HS-27A (cell line): Measurements from ENCODE around the gene CHIC2.
"Not testable (repeated sequence)": the region's sequence is repeated elsewhere in the genome, so short reads cannot be mapped to it uniquely, and the experiment has no call there.

Source experiments
- DNase-seq: peaks from one replicate; pipeline ENCODE4 v3.0.0-alpha.2; 2012; ENCODE audit warnings: low read depth, missing footprints

CHIC2 gene

GRCh38 chr4:54061067-54061466 is 3.3 kb downstream of the CHIC2 start:
- DNase-seq: no peak

DNA sequence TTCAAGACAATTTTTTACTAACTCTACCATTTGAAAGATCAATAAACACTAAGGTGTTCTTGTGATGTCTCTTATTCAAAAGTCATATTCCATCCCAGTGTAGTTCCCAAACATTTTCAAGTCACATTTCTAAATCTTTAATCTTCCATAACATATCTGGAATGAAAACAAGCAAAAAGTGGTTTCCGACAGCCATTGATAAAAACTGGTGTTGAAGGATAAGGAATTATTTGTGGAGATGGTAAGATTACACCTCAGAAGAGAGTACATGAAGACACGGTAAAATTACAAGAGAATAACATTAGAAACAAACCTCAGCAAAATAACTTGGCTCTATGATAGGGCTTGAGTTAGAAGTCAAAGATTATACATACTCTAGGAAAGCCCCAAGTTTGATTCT is 4.3 kb downstream of the CHIC2 start:
- DNase-seq: no peak

DNA sequence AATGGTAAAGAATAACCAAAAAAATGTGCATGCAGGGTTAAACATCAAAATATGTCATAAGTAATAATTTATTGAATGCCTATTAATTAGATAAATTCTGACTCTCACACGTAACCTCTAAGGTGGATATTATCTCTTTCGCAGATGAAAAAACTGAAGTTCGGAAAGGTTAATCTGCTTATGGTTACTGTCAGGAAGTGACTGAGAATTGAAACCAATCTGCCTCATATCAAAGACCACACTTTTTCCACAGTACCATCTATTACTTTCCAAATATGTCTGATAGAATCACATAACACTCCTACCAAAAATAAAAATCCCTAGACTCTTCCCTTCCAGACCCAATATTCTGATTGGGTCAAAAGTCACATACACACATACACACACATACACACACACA is 6.2 kb downstream of the CHIC2 start:
- DNase-seq: no peak

GRCh38 chr4:54056360-54056759 is 8.0 kb downstream of the CHIC2 start:
- no peak for DNase-seq

DNA sequence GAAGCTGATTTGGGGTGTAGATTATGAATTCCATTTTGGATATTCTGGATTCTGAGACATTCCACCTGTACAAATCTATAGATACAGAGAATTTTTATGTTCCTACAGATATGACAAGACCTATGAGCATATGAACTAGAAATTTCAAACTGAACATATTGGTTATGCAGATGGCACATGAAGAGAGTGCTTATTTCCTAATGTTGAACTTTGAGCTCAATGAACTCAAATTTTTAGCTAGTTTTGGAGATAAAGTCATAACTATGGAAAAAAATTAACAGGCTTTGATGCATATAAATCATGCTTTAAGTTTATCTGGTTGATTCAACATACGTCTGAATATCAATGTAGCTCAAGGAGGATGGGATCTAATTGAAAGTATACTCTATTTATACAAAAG is 8.9 kb downstream of the CHIC2 start:
- DNase-seq: no peak

DNA sequence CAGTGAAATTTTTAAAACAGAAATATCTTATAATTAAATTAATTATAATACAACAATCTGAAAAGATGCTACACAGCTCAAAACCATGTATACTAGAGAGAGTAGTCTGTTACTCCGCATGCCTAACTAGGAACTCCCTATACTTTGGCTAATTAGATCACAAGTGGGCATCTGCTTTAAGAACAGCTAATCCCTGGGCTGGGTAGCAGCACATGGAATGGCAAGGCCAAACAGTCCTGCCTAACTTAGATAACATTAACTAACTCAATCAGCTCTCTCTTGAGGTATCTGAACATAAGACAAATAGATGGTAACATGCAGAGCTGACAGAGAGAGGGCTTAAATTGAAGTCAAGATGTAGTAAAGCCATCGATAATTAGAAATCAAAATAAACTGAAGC is 9.9 kb downstream of the CHIC2 start:
- DNase-seq: no peak

- DNase-seq: not testable (repeated sequence)
These were observed 11.1 kb downstream of the CHIC2 start for GRCh38 chr4:54053322-54053721.

DNA sequence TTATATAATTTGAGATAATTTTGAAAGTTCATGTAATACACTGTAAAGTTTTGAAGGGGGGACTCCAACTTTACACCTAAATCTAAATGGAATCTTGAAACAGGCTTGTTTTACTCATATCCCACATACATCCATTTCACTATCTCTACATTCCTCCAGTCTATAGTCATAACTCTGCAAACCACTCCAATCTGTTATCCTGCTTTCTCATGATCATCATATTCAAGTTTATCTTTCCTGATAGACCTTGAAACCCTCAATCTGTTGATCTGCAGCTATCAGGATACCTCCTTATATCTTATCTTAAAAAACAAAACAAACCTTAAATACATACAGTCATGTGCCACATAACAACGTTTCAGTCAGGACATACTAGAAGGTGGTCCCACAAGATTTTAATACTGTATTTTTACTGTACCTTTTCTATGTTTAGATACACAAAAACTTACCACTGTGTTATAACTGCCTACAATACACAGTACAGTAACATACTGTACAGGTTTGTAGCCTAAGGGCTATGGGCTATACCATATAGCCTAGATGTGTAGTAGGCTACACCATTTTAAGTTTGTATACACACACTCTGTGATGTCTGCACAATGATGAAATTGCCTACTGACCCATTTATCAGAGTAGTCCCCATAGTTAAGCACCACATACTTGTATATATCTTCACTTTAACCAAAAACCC is 14.0 kb downstream of the CHIC2 start:
- DNase-seq: peak; percentile 49

DNA sequence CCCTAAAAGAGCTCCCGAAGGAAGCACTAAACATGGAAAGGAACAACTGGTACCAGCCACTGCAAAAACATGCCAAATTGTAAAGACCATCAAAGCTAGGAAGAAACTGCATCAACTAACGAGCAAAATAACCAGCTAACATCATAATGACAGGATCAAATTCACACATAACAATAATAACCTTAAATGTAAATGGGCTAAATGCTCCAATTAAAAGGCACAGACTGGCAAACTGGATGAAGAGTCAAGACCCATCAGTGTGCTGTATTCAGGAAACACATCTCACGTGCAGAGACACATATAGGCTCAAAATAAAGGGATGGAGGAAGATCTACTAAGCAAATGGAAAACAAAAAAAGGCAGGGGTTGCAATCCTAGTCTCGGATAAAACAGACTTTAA is 20.8 kb downstream of the CHIC2 start:
- not testable (repeated sequence) for DNase-seq

DNA sequence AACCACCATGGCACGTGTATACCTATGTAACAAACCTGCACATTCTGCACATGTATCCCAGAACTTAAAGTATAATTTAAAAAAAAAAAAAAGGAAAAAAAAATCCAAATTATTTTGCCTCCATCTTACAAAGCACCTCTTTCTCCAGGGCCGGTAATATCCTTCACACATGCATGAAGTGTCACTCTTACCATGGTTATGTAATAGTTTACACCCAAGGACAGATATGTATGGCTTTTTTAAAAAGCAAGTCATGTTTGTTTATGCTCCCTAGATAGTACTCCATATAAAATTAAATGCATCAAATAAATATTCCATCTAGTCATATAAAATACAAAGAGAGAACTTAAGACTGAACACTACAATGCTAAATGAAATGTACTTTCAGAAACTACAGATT is 22.5 kb downstream of the CHIC2 start:
- no peak for DNase-seq

- no peak for DNase-seq
These were observed 23.3 kb downstream of the CHIC2 start for GRCh38 chr4:54041100-54041499.

DNA sequence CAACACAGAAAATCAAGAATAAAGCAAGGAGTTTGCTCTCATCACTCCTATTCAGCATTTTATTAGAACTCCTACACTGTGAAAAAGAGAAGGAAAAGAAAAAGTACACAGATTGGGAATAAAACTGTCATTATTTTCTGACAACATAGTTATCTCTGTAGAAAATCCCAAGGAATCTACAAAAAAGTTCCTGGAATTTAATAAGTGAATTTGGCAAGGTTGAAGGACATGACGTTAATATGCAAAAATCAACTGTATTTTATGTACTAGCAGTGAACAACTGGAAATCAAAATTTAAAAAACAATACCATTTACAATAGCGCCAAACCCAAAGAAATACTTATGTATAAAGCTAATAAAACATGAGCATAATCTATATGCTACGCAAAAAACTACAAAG is 26.3 kb downstream of the CHIC2 start:
- no peak for DNase-seq

GRCh38 chr4:54036184-54036583 is 28.2 kb downstream of the CHIC2 start:
- no peak for DNase-seq

- no peak for DNase-seq
These were observed 31.8 kb downstream of the CHIC2 start for GRCh38 chr4:54032558-54033135.

- DNase-seq: no peak
These were observed 37.1 kb downstream of the CHIC2 start for GRCh38 chr4:54027311-54027710.

DNA sequence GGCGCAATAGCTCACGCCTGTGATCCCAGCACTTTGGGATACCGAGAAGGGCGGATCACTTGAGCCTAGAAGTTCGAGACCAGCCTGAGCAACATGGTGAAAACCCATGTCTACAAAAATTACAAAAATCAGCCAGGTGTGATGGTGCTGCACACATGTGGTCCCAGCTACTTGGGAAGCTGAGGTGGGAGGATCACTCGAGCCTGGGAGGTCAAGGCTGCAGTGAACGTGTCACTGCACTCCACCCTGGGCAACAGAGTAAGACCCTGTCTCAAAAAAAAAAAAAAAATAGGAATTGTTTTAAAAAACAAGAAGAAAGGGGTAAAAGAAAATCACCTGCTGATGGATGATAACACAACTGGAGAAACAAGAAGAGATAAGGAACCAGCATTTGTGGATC is 38.8 kb downstream of the CHIC2 start:
- DNase-seq: no peak

- not testable (repeated sequence) for DNase-seq
These were observed 41.4 kb downstream of the CHIC2 start for GRCh38 chr4:54023019-54023418.

DNA sequence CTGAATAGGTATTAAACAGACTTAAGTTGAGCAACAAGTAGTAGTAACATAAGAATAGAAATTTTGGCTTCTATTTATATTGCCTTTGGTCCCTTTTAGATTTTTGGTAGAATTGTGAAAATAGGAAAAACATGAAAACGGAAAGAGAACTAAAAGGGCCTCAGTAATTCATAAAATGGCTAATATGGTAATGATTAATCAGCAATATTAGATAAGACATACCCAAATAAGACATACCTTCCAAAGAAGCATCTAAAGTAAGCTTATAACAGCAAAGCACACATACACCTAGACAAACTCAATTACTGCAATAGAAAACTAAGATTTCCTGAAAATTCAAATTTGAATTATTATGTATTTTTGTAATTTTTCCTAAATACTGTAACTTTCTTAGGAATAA is 46.4 kb downstream of the CHIC2 start:
- no peak for DNase-seq

- no peak for DNase-seq
These were observed 47.1 kb downstream of the CHIC2 start for GRCh38 chr4:54017308-54017707.

GRCh38 chr4:54016504-54016903 is 47.9 kb downstream of the CHIC2 start:
- no peak for DNase-seq

GRCh38 chr4:54015423-54016030 is 48.9 kb downstream of the CHIC2 start:
- no peak for DNase-seq

- DNase-seq: no peak
These were observed 49.7 kb downstream of the CHIC2 start for GRCh38 chr4:54014666-54015160.

DNA sequence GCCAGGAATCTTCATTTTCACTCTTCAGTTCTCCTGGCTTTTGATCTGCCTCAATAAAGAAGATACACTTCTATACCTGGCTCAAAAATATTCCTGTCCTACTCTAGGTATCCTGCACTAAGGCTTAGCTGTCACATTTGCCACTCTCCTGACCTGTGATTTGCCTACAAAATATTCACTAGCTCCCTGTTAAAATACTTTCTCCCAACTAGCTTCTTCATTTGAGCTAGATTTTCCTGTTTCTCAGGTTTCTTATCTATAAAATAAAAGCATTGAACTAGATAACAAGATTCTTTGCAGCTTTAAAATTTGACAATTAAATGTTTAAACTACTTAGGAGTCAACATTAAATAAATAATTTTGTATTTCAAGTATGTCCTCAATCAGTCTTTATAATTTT is 53.2 kb downstream of the CHIC2 start:
- no peak for DNase-seq

DNA sequence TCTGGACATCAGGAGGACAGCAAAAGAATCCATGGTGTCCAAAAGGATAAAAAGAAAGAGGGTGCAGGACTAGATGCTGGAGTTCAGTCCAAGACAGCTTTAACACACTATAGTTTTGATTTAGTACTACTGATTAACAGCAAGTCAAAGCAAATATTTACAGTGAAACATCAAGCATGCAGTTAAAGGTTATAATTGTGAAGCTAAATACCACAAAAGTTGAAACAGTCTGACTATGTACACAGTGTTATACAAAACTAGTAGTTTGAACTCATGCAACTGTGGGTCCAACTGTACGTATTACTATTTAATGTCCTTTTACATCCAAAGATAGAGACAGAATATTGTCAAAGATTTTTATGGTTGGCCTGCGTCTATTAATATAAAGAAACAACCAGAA is 57.6 kb downstream of the CHIC2 start:
- no peak for DNase-seq
